Measurements from ENCODE around the gene RGS13. TPM values are rescaled to one million over a fixed set of nuclear protein-coding genes. Genes with fewer than 3 reads are reported as not detected.

RGS13 gene
- total RNA-seq, 2 experiments from 2014 or later: not detected

GRCh38 chr1:192601143-192601542 lies 34.8 kb upstream of the RGS13 start:
- peaks cover 1% of the 10 kb centered on the region for H3K27me3 Mint-ChIP-seq
- H3K9me3 Mint-ChIP-seq: no peaks in the 10 kb centered on the region
- no peak overlapping the region for H3K4me3 Mint-ChIP-seq
- no peak overlapping the region for H3K27ac Mint-ChIP-seq
- H3K36me3 Mint-ChIP-seq (ENCODE audit: low read depth): no peaks in the 10 kb centered on the region
- intact Hi-C loops (cut with micrococcal nuclease): no loop called here
- ATAC-seq (peak; percentile 77), DNase-seq (no peak)
- CTCF ChIA-PET: interaction anchor here (1.8 to 2.0 kb wide), 2 partner anchors 22 to 127 kb away, joined by 4 to 5 read pairs; no protein-coding TSS in a partner anchor
- POLR2A ChIA-PET: no interaction called here
- no peak for TF ChIP-seq CTCF (IDR thresholded peaks at IDR 0.05)
- peaks cover 22% of the 10 kb centered on the region for H3K4me1 Mint-ChIP-seq (ENCODE audit: low read depth)

- Mint-ChIP-seq H3K4me3 (no peak overlapping the region), H3K27me3 (peaks cover 1% of the 10 kb centered on the region), H3K27ac (no peak overlapping the region), H3K4me1 (ENCODE audit: low read depth) (peaks cover 22% of the 10 kb centered on the region), H3K36me3 (ENCODE audit: low read depth) (no peaks in the 10 kb centered on the region), H3K9me3 (no peaks in the 10 kb centered on the region)
- ChIA-PET POLR2A (no interaction called here), CTCF (interaction anchor here (2.0 kb wide), 1 partner anchor 22 kb away, joined by 4 read pairs; no protein-coding TSS in a partner anchor)
- DNase-seq (no peak), ATAC-seq (peak; percentile 27)
- intact Hi-C loops (cut with micrococcal nuclease): no loop called here
- no peak for TF ChIP-seq CTCF (IDR thresholded peaks at IDR 0.05)
Observed at GRCh38 chr1:192601567-192601966, 34.4 kb upstream of the RGS13 start.

- no peak for TF ChIP-seq CTCF (IDR thresholded peaks at IDR 0.05)
- Mint-ChIP-seq H3K4me1 (ENCODE audit: low read depth) (peaks cover 22% of the 10 kb centered on the region), H3K27me3 (peaks cover 1% of the 10 kb centered on the region), H3K36me3 (ENCODE audit: low read depth) (no peaks in the 10 kb centered on the region), H3K4me3 (no peak overlapping the region), H3K27ac (no peak overlapping the region), H3K9me3 (no peaks in the 10 kb centered on the region)
- intact Hi-C loops (cut with micrococcal nuclease): no loop called here
- no peak for DNase-seq
- ATAC-seq: no peak
- ChIA-PET CTCF (interaction anchor here (1.0 to 2.0 kb wide), 3 partner anchors 24 to 129 kb away, joined by 3 to 4 read pairs (median 4); no protein-coding TSS in a partner anchor), POLR2A (no interaction called here)
Observed at GRCh38 chr1:192602757-192603156, 33.2 kb upstream of the RGS13 start.

GRCh38 chr1:192603218-192603787 lies 32.6 kb upstream of the RGS13 start:
- no peak for TF ChIP-seq CTCF (IDR thresholded peaks at IDR 0.05)
- Mint-ChIP-seq H3K27ac (no peak overlapping the region), H3K27me3 (peaks cover 1% of the 10 kb centered on the region), H3K36me3 (ENCODE audit: low read depth) (no peaks in the 10 kb centered on the region), H3K4me3 (no peak overlapping the region), H3K9me3 (no peaks in the 10 kb centered on the region), H3K4me1 (ENCODE audit: low read depth) (peaks cover 22% of the 10 kb centered on the region)
- no peak for ATAC-seq
- ChIA-PET POLR2A (no interaction called here), CTCF (interaction anchor here (1.0 to 2.0 kb wide), 3 partner anchors 24 to 129 kb away, joined by 3 to 4 read pairs (median 4); no protein-coding TSS in a partner anchor)
- no peak for DNase-seq
- intact Hi-C loops (cut with micrococcal nuclease): no loop called here

GRCh38 chr1:192604979-192605620 lies 30.8 kb upstream of the RGS13 start:
- no peak for ATAC-seq

More at GRCh38 chr1:192604979-192605620, 30.8 kb upstream of the RGS13 start:
- TF ChIP-seq CTCF (IDR thresholded peaks at IDR 0.05): no peak
- no peak overlapping the region for H3K27ac Mint-ChIP-seq
- H3K27me3 Mint-ChIP-seq: peaks cover 1% of the 10 kb centered on the region
- DNase-seq: no peak
- H3K4me1 Mint-ChIP-seq (ENCODE audit: low read depth): peaks cover 37% of the 10 kb centered on the region
- POLR2A ChIA-PET: interaction anchor here (0.9 kb wide), 1 partner anchor 125 kb away, joined by 3 read pairs; no protein-coding TSS in a partner anchor
- no peaks in the 10 kb centered on the region for H3K36me3 Mint-ChIP-seq (ENCODE audit: low read depth)
- intact Hi-C loops (cut with micrococcal nuclease): no loop called here
- H3K9me3 Mint-ChIP-seq: no peaks in the 10 kb centered on the region
- CTCF ChIA-PET: interaction anchor here (1.5 to 5.3 kb wide), 3 partner anchors 25 to 130 kb away, joined by 3 to 82 read pairs (median 3); no protein-coding TSS in a partner anchor
- no peak overlapping the region for H3K4me3 Mint-ChIP-seq
